T-helper 1 cell treated with Interleukin-12 subunit alpha and Interleukin-12 subunit beta and Interleukin-4 antibody, amounts not matched to agents 30 ng/mL and 1 ng/mL, for 36 hours (primary cell): ENCODE results near the gene PTPRN2. TPM values are rescaled to one million over a fixed set of nuclear protein-coding genes. Genes with fewer than 3 reads are reported as not detected.

ENCODE experiments used
- intact Hi-C: fragments of 100-400 bp; cut with micrococcal nuclease; formaldehyde crosslinking; loops from one replicate; pipeline ENCODE4 v1.15.1; 2024
- total RNA-seq: library from RNA; stranded (reverse); gene quantifications from 2 replicates; pipeline ENCODE4 v1.2.3, GENCODE V29; 2022

PTPRN2 gene
- total RNA-seq, 1 donor from 2014 or later = 2.9 TPM

DNA sequence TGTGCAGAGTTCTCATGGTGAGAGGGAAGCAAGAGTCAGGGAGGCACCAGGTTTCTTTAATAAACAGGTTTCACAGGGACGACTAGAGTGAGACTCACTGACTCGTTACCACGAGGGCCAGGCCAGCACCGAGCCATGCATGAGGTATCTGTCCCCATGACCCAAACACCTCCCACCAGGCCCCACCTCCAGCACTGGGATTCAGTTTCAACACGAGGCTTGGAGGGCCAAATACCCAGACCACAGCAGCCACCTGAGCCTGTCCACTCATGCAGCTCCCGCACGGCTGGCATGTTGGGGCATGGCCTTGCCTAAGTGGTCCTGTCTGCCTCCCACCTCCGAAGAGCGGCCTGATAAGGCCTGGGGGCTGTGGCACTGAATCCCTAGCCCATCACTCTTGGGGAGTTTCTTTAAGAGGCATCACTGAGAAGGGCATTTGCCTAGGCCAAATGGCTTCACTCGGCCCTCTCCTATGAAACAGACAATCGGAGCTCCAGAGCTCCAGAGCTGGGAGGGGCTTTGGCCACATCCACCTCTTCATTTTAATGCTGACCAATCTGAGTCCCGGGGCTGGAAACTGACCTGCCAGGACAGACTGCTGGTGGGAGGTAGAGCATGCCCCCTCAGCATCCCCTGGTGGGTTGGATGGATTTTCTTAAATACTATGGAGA is 1093.0 kb downstream of the PTPRN2 start:
- intact Hi-C loops = loop anchor here (5.0 to 10.0 kb wide), 3 partner anchors 62 to 1320 kb away; no protein-coding TSS in a partner anchor

DNA sequence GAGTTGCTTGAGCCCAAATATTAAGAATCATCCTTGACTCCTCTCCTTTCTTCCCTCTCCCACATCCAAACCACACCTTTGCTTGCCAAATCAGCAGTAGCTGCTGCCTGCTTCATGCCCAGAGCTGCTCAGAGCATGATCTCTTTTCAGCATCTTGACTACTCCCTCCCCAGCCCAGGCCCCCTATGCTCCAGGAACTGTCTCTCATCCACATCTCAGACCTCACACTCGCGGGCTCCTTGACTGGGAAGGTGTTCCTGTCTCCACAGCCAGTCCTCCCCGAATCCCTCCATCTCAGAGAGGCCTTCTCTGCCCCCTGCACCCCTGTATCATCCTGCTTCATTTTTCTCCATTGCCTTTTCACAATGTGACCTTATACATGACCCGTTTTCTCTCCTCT is 1093.8 kb downstream of the PTPRN2 start:
- intact Hi-C loops = loop anchor here (5.0 to 10.0 kb wide), 3 partner anchors 61 to 1321 kb away; no protein-coding TSS in a partner anchor

GRCh38 chr7:157493017-157493416 is 1094.6 kb downstream of the PTPRN2 start:
- intact Hi-C loops = loop anchor here (5.0 to 10.0 kb wide), 3 partner anchors 61 to 1322 kb away; no protein-coding TSS in a partner anchor

GRCh38 chr7:157490465-157490912 is 1097.1 kb downstream of the PTPRN2 start:
- intact Hi-C loops = loop anchor here (1.0 to 10.0 kb wide), 7 partner anchors 12 to 1324 kb away; no protein-coding TSS in a partner anchor

DNA sequence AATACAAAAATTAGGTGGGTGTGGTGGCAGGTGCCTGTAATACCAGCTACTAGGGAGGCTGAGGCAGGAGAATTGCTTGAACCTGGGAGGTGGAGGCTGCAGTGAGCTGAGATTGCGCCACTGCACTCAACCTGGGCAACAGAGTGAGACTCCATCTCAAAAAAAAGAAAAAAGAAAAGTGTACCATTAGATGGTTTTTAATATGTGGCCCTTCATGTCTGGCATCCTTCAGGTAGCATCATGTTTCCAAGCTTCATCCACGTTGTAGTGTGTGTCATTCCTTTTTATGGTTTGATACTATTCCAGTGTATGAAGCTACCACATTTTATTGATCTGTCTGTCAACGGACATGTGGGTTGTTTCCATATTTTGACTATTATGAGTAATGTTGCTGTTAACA is 1097.8 kb downstream of the PTPRN2 start:
- intact Hi-C loops = loop anchor here (1.0 to 10.0 kb wide), 7 partner anchors 12 to 1325 kb away; no protein-coding TSS in a partner anchor

Other genes starting within 250 kb of the PTPRN2 start
- 88.6 and 92.6 TPM in 2 replicates for gene NCAPG2, start 117.0 kb upstream of the PTPRN2 start, total RNA-seq
- 86.3 and 87.0 TPM in 2 replicates for gene ESYT2, start 241.7 kb upstream of the PTPRN2 start, total RNA-seq